Stimulated activated CD4-positive, alpha-beta T cell treated with anti-CD3 and anti-CD28 coated beads, Interleukin-1b, Interleukin-23, amount 100 ng/mL, for 4 hours (primary cell): ENCODE measurements around the gene ELOVL7.
"Not testable (repeated sequence)": the region's sequence is repeated elsewhere in the genome, so short reads cannot be mapped to it uniquely, and the experiment has no call there.

Source experiments
- DNase-seq, 2 donors: peaks; one replicate each; pipeline ENCODE4 v3.0.0-alpha.2; 2020; ENCODE audit warnings: low read depth in 2 of 2

Gene ELOVL7

GRCh38 chr5:60715201-60715928 lies 128.7 kb downstream of the ELOVL7 start:
- DNase-seq, result not testable (repeated sequence)

DNA sequence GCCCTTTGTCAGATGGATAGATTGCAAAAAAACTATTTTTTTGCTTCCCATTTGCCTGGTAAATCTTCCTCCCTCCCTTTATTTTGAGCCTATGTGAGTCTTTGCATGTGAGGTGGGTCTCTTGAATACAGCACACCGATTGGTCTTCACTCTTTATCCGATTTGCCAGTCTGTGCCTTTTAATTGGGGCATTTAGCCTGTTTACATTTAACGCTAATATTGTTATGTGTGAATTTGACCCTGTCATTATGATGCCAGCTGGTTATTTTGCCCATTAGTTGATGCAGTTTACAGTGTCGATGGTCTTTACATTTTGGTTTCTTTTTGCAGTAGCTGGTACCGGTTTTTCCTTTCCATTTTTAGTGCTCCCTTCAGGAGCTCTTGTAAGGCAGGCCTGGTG lies 131.1 kb downstream of the ELOVL7 start:
- no peak for DNase-seq

DNA sequence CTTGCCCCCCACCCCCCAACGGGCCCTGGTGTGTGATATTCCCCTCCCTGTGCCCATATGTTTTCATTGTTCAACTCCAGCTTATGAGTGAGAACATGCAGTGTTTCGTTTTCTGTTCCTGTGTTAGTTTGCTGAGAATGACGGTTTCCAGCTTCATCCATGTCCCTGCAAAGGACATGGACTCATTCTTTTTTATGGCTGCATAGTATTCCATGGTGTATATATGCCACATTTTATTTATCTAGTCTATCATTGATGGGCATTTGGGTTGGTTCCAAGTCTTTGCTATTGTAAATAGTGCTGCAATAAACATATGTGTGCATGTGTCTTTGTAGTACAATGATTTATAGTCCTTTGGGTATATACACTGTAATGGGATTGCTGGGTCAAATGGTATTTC lies 132.2 kb downstream of the ELOVL7 start:
- DNase-seq, result not testable (repeated sequence)

DNA sequence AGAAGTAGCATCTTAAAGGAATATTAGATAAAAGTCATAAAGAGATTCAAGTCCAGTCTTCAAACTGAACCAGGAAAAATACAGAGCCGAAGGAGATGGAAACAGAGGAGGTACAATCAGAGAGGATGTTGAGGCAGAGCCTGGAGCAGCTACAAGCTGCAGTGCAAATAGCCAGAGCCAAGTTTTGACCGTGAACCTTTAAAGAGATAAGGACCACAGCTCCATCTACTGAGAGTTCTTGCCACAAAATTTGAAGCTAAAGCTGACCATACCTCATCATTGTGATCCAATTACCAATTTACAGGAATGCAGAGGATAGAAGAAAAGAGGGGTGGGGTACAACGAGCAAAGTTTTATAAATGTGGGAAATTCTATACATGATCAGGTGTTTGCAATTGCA lies 133.7 kb downstream of the ELOVL7 start:
- DNase-seq, result no peak

DNA sequence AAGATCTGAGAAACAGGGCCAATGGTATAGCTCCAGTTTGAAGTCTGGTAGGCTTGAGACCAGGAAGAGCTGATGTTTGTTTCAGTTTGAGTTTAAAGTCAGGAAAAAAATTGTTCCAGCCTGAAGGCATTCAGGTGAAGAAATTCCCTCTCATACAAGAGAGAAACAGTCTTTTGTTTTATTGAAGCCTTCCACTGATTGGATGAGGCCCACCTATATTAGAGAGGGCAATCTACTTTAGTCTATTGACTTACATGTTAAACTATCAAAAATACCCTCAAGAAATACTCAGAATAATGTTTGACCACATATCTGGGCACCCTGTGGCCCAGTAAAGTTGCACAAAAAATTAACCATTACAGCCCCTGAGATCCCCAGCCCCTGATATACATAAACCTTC lies 138.9 kb downstream of the ELOVL7 start:
- no peak for DNase-seq

- no peak for DNase-seq
These were observed 140.1 kb downstream of the ELOVL7 start for GRCh38 chr5:60703944-60704343.
